ENCODE measurements around the gene AFDN.

Gene AFDN

DNA sequence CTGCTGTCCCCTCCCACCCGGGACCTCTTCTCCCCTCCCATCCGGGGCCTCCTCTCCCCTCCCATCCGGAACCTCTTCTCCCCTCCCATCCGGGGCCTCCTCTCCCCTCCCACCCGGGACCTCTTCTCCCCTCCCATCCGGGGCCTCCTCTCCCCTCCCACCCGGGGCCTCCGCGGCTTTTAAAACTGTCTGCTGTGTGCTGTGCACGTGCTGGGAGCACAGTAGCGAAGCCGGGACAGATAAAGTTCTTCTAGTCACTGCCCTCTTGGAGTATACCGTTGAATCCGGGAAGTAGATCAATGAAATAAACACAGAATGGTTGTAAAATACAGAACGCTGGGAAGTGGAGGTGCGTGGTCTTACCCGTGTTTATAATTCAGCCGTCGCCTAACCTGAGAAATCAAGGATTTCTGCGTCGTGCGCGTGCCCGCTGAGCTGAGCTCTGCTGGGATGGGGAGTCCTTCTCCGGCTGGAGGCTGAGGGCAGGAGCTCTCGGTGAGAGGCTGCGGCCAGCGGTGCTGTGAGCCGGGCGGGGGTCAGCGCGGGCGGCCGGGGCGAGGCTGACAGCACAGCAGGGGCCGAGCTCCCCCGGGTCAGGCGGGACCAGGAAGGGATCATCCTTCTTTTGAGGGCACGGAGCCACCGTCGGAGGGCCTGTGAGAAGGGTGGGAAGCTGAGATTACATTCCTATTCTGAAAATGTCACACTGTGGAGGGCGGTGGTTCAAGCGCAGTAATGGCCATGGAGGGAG, 151.2 kb downstream of the AFDN start:
- no peak for ATAC-seq
- Mint-ChIP-seq H3K36me3 (ENCODE audit: low read depth) (no peaks in the 10 kb centered on the region), H3K27ac (no peak overlapping the region), H3K4me3 (no peak overlapping the region), H3K27me3 (peaks cover 2% of the 10 kb centered on the region), H3K4me1 (no peaks in the 10 kb centered on the region), H3K9me3 (no peaks in the 10 kb centered on the region)
- no peak for DNase-seq

GRCh38 chr6:167978607-167979006, 151.9 kb downstream of the AFDN start:
- DNase-seq (no peak), ATAC-seq (no peak)
- Mint-ChIP-seq H3K27me3 (peaks cover 2% of the 10 kb centered on the region), H3K4me3 (no peak overlapping the region), H3K4me1 (no peaks in the 10 kb centered on the region), H3K9me3 (no peaks in the 10 kb centered on the region), H3K36me3 (ENCODE audit: low read depth) (no peaks in the 10 kb centered on the region), H3K27ac (no peak overlapping the region)

- Mint-ChIP-seq H3K4me3 (no peak overlapping the region), H3K27me3 (peaks cover 2% of the 10 kb centered on the region), H3K4me1 (no peaks in the 10 kb centered on the region), H3K36me3 (ENCODE audit: low read depth) (no peaks in the 10 kb centered on the region), H3K27ac (no peak overlapping the region), H3K9me3 (no peaks in the 10 kb centered on the region)
- DNase-seq, result no peak
- no peak for ATAC-seq
Measured at GRCh38 chr6:167979436-167980139, 152.9 kb downstream of the AFDN start.

GRCh38 chr6:167980911-167981580, 154.3 kb downstream of the AFDN start:
- ATAC-seq (no peak), DNase-seq (no peak)
- Mint-ChIP-seq H3K4me1 (no peaks in the 10 kb centered on the region), H3K9me3 (no peaks in the 10 kb centered on the region), H3K4me3 (no peak overlapping the region), H3K27ac (no peak overlapping the region), H3K27me3 (peaks cover 2% of the 10 kb centered on the region), H3K36me3 (ENCODE audit: low read depth) (no peaks in the 10 kb centered on the region)

DNA sequence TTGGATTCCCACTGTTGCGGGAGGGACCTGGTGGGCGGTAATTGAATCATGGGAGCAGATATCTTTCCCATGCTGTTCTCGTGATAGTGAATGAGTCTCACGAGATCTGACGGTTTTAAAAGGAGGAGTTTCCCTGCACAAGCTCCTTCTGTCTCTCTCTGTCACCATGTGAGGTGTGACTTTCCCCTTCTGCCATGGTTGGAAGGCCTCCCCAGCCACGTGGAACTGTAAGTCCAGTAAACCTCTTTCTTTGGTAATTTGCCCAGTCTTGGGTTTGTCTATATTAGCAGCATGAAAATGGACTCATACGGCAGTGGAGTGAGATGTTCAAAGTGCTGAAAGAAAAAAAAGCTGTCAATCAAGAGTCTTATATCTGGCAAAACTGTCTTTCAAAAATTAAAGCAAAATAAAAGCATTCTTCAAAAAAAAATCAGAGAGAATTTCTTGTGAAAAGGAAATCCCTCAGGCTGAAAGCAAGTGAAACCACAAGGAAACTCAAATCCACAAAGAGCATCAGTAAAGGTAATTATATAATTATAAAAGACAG, 155.3 kb downstream of the AFDN start:
- no peak overlapping the region for H3K27ac Mint-ChIP-seq

DNA sequence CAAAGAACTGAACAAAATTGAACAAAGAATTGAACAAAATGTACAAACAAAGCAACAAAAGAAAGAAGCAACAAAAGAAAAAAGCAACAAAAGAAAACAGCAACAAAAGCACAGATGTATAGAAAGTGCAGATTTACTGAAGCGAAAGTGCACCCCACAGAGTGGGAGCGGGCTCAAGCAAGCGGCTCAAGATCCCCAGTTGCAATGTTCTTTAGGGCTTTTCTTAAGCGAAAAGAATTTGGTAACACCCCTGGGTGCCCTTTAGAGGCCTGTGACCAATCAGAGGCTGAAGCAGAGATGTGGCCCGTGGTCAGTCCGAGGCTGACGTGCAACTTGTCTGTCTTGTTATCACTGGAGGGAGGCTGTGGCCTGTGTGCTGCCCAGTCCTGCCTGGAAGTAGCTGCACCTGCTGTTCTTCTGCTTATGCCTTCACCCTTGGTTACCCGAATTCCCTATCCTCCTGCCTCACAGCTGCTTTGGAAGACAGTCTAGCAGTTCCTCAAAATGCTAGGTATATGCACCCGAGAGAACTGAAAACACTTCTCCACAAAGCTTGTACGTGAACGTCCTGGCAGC, 157.5 kb downstream of the AFDN start:
- ATAC-seq (no peak), DNase-seq (no peak)
- Mint-ChIP-seq H3K4me1 (no peaks in the 10 kb centered on the region), H3K36me3 (ENCODE audit: low read depth) (no peaks in the 10 kb centered on the region), H3K4me3 (no peak overlapping the region), H3K27me3 (no peaks in the 10 kb centered on the region), H3K27ac (no peak overlapping the region), H3K9me3 (no peaks in the 10 kb centered on the region)

More for the DNA sequence above, 155.3 kb downstream of the AFDN start:
- Mint-ChIP-seq H3K4me3 (no peak overlapping the region), H3K9me3 (no peaks in the 10 kb centered on the region), H3K4me1 (no peaks in the 10 kb centered on the region), H3K36me3 (ENCODE audit: low read depth) (no peaks in the 10 kb centered on the region), H3K27me3 (peaks cover 2% of the 10 kb centered on the region)
- DNase-seq (no peak), ATAC-seq (no peak)

GRCh38 chr6:167984876-167985604, 158.3 kb downstream of the AFDN start:
- no peak overlapping the region for H3K27ac Mint-ChIP-seq
- H3K36me3 Mint-ChIP-seq (ENCODE audit: low read depth), result no peaks in the 10 kb centered on the region
- no peaks in the 10 kb centered on the region for H3K9me3 Mint-ChIP-seq
- H3K27me3 Mint-ChIP-seq, result no peaks in the 10 kb centered on the region
- H3K4me1 Mint-ChIP-seq, result no peaks in the 10 kb centered on the region
- no peak overlapping the region for H3K4me3 Mint-ChIP-seq
- ATAC-seq (no peak), DNase-seq (no peak)

- Mint-ChIP-seq H3K36me3 (ENCODE audit: low read depth) (no peaks in the 10 kb centered on the region), H3K4me1 (no peaks in the 10 kb centered on the region), H3K27ac (no peak overlapping the region), H3K4me3 (no peak overlapping the region), H3K9me3 (no peaks in the 10 kb centered on the region), H3K27me3 (no peaks in the 10 kb centered on the region)
- no peak for DNase-seq
- no peak for ATAC-seq
Measured at GRCh38 chr6:167985911-167986595, 159.3 kb downstream of the AFDN start.

GRCh38 chr6:167987396-167988153, 160.9 kb downstream of the AFDN start:
- DNase-seq (no peak), ATAC-seq (no peak)
- Mint-ChIP-seq H3K4me1 (no peaks in the 10 kb centered on the region), H3K9me3 (no peaks in the 10 kb centered on the region), H3K4me3 (no peak overlapping the region), H3K27me3 (no peaks in the 10 kb centered on the region), H3K36me3 (ENCODE audit: low read depth) (no peaks in the 10 kb centered on the region), H3K27ac (no peak overlapping the region)

- no peaks in the 10 kb centered on the region for H3K36me3 Mint-ChIP-seq (ENCODE audit: low read depth)
- no peak overlapping the region for H3K4me3 Mint-ChIP-seq
- no peaks in the 10 kb centered on the region for H3K9me3 Mint-ChIP-seq
Measured at GRCh38 chr6:167988154-167988495, 161.4 kb downstream of the AFDN start.

DNA sequence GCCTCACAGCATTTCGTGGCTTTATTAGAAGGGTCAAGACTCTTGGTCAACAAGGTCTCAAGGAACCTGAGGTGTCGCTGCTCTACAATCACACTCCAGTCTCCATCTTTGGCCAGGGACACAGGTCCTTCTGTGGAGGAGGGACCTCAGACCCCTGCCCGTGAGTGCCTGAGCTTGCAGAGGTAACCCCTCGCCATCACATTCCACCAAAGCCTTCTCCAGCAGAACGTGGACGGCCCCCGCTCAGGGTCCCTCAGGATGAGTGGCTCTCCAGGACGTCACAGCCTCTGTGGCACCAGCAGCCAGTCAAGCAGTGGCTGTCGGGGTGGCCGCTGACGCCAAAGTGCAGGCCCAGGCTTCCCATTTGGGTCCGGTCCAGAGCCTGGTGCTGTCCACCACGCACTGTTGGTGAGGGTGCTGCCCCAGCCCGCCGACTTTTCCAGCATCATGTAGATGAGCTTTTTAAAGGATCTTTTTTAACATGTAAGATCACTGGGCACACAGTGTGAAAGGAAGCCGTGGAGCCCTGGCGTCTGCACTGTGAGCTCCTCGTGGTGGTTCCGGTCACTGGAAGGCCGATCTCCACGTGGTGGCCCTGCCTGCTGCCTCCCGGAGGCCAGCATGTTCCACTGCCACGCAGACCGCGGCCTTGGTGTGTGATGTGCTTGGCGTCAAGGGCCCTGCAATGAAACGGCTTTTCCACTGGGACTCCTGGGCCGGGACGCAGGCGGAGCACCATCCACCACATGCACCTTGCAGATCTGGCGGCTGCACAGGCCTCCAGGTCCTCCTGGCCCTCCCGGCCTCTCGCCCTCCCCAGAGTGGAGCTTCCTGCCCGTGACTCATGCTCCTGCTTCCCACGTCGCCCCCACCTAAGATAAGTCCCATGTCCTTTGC, 162.5 kb downstream of the AFDN start:
- Mint-ChIP-seq H3K36me3 (ENCODE audit: low read depth) (no peaks in the 10 kb centered on the region), H3K4me3 (no peak overlapping the region), H3K27ac (no peak overlapping the region), H3K27me3 (peaks cover 1% of the 10 kb centered on the region), H3K9me3 (no peaks in the 10 kb centered on the region), H3K4me1 (no peaks in the 10 kb centered on the region)
- DNase-seq, result no peak
- no peak for ATAC-seq

More at GRCh38 chr6:167988154-167988495, 161.4 kb downstream of the AFDN start:
- Mint-ChIP-seq H3K27ac (no peak overlapping the region), H3K27me3 (no peaks in the 10 kb centered on the region), H3K4me1 (no peaks in the 10 kb centered on the region)
- ATAC-seq, result no peak
- DNase-seq, result no peak

- Mint-ChIP-seq H3K27ac (no peak overlapping the region), H3K4me1 (no peaks in the 10 kb centered on the region), H3K9me3 (no peaks in the 10 kb centered on the region), H3K27me3 (peaks cover 1% of the 10 kb centered on the region), H3K36me3 (ENCODE audit: low read depth) (no peaks in the 10 kb centered on the region), H3K4me3 (no peak overlapping the region)
- ATAC-seq, result no peak
- no peak for DNase-seq
Measured at GRCh38 chr6:167990016-167990945, 163.6 kb downstream of the AFDN start.
